Liver (tissue), 9 donors: ENCODE results near the gene BRF1. TPM values are rescaled to one million over a fixed set of nuclear protein-coding genes. Genes with fewer than 3 reads are reported as not detected.

Experiments used
- DNase-seq: peaks from one replicate; pipeline ENCODE4 v3.0.0-alpha.2; 2017; ENCODE audit warnings: low spot score
- H3K27ac ChIP-seq, 2 donors: one replicate each; pipeline ENCODE4 v1.7.0; 2013; ENCODE audit warnings: inconsistent platforms in 2 of 2, low read length in 2 of 2, control low read depth in 1 of 2, low read depth in 1 of 2, mild to moderate bottlenecking in 1 of 2
- H3K27me3 ChIP-seq, 4 donors: one replicate each; pipeline versions ENCODE4 v1.6.1 to v1.7.0; 2013; ENCODE audit warnings: low read length in 3 of 4, inconsistent platforms in 1 of 4, mild to moderate bottlenecking in 1 of 4, moderate library complexity in 1 of 4; ENCODE audit not compliant: control insufficient read depth in 4 of 4, insufficient read depth in 4 of 4
- H3K36me3 ChIP-seq, 4 donors: one replicate each; pipeline versions ENCODE4 v1.6.1 to v1.7.0; 2013; ENCODE audit warnings: low read length in 3 of 4, mild to moderate bottlenecking in 3 of 4, low read depth in 1 of 4, moderate library complexity in 1 of 4; ENCODE audit not compliant: control insufficient read depth in 4 of 4, insufficient read depth in 3 of 4
- H3K4me1 ChIP-seq, 4 donors: one replicate each; pipeline versions ENCODE4 v1.6.1 to v1.7.0; 2013; ENCODE audit warnings: low read length in 3 of 4, mild to moderate bottlenecking in 3 of 4, moderate library complexity in 1 of 4; ENCODE audit not compliant: control insufficient read depth in 4 of 4, insufficient read depth in 4 of 4
- H3K4me3 ChIP-seq, 3 donors: one replicate each; pipeline versions ENCODE4 v1.6.1 to v1.7.0; 2013; ENCODE audit warnings: low read length in 3 of 3, control low read depth in 1 of 3, low read depth in 1 of 3, mild to moderate bottlenecking in 1 of 3
- H3K9ac ChIP-seq, 2 donors: one replicate each; pipeline ENCODE4 v1.7.0; 2013; ENCODE audit warnings: low read length in 2 of 2, mild to moderate bottlenecking in 2 of 2, moderate library complexity in 2 of 2, control low read depth in 1 of 2, low read depth in 1 of 2
- H3K9me3 ChIP-seq, 4 donors: one replicate each; pipeline versions ENCODE4 v1.6.1 to v1.7.0; 2013; ENCODE audit warnings: low read length in 3 of 4; ENCODE audit not compliant: control insufficient read depth in 4 of 4
- EGR1 ChIP-seq, 2 donors: IDR thresholded peaks; 2 replicates each; pipeline ENCODE4 v1.6.1; 2016 to 2018; ENCODE audit warnings: antibody characterized with exemption in 2 of 2, low read depth in 2 of 2
- FOXA1 ChIP-seq: IDR thresholded peaks from 2 replicates; pipeline ENCODE4 v1.6.1; 2016; ENCODE audit warnings: antibody characterized with exemption
- FOXA2 ChIP-seq: IDR thresholded peaks from 2 replicates; pipeline ENCODE4 v1.6.1; 2016; ENCODE audit warnings: antibody characterized with exemption
- GABPA ChIP-seq, 2 donors: IDR thresholded peaks in 1 of 2; conservative IDR thresholded peaks in 1 of 2; 2 replicates each; pipeline ENCODE4 v1.6.1; 2016; ENCODE audit warnings: antibody characterized with exemption in 2 of 2, mild to moderate bottlenecking in 1 of 2, moderate library complexity in 1 of 2
- HNF4A ChIP-seq, 2 donors: conservative IDR thresholded peaks; 2 replicates each; pipeline ENCODE4 v1.6.1; 2016; ENCODE audit warnings: antibody characterized with exemption in 2 of 2, mild to moderate bottlenecking in 2 of 2
- HNF4G ChIP-seq: IDR thresholded peaks from 2 replicates; pipeline ENCODE4 v1.6.1; 2016; ENCODE audit warnings: antibody characterized with exemption
- JUND ChIP-seq, 2 donors: IDR thresholded peaks; 2 replicates each; pipeline ENCODE4 v1.6.1; 2016; ENCODE audit warnings: antibody characterized with exemption in 2 of 2
- NR2F2 ChIP-seq: IDR thresholded peaks from 2 replicates; pipeline ENCODE4 v1.6.1; 2016; ENCODE audit warnings: antibody characterized with exemption
- RAD21 ChIP-seq, 2 donors: IDR thresholded peaks; 2 replicates each; pipeline ENCODE4 v1.6.1; 2016; ENCODE audit warnings: antibody characterized with exemption in 2 of 2, mild to moderate bottlenecking in 2 of 2
- RXRA ChIP-seq, 2 donors: IDR thresholded peaks; 2 replicates each; pipeline ENCODE4 v1.6.1; 2017 to 2018; ENCODE audit warnings: antibody characterized with exemption in 2 of 2, mild to moderate bottlenecking in 1 of 2
- SP1 ChIP-seq: IDR thresholded peaks from 2 replicates; pipeline ENCODE4 v1.6.1; 2018; ENCODE audit warnings: antibody characterized with exemption, mild to moderate bottlenecking
- TAF1 ChIP-seq: conservative IDR thresholded peaks from 2 replicates; pipeline ENCODE4 v1.6.1; 2016; ENCODE audit warnings: antibody characterized with exemption, mild to moderate bottlenecking
- YY1 ChIP-seq: IDR thresholded peaks from 2 replicates; pipeline ENCODE4 v1.6.1; 2016; ENCODE audit warnings: antibody characterized with exemption, mild to moderate bottlenecking
- WGBS: extraction: QIAGEN DNeasy Blood & Tissue Kit; methylation state at CpG from one replicate; pipeline ENCODE4 v1.1.7; 2013; 5-methylcytosine and 5-hydroxymethylcytosine counted together
- polyA plus RNA-seq, 2 donors: library from polyadenylated mRNA; stranded (reverse) in 1 of 2; unstranded in 1 of 2; fragments of 200-250 nt in 1 of 2; fragments of >200 nt in 1 of 2; fragmentation: Nextera tagmentation in 1 of 2; extraction: Ambion mirVana in 1 of 2; gene quantifications; one replicate each; pipeline versions ENCODE4 v1.2.1 to v1.2.3, GENCODE V29; 2013 to 2015
- total RNA-seq, 2 donors: library from RNA; depleted of rRNA; stranded (reverse); fragments of >200 nt; gene quantifications; one replicate each; pipeline ENCODE4 v1.2.3, GENCODE V29; 2014
- TF ChIP-seq, protein P1 (sequence below): IDR thresholded peaks from 2 replicates; pipeline ENCODE4 v1.6.1; 2016; ENCODE audit warnings: antibody characterized with exemption
- TF ChIP-seq, protein P2 (sequence below): IDR thresholded peaks from 2 replicates; pipeline ENCODE4 v1.6.1; 2016; ENCODE audit warnings: antibody characterized with exemption
- TF ChIP-seq, protein P3 (sequence below): IDR thresholded peaks from 2 replicates; pipeline ENCODE4 v1.6.1; 2016; ENCODE audit warnings: antibody characterized with exemption
- TF ChIP-seq, protein P4 (sequence below): fragments of 150-350 bp; IDR thresholded peaks from 2 replicates; pipeline ENCODE4 v1.5.1; 2017; ENCODE audit warnings: improper control_type of control experiment, low read depth, low read length; ENCODE audit not compliant: missing input control
- TF ChIP-seq, protein P5 (sequence below): IDR thresholded peaks from 2 replicates; pipeline ENCODE4 v1.6.1; 2016; ENCODE audit warnings: antibody characterized with exemption, mild to moderate bottlenecking
- donor health status: healthy.
- donor health status: healthy.
- donor health status: healthy.
- donor health status: healthy.
- donor health status: healthy.

Gene BRF1
- total and polyA plus RNA-seq, 4 donors = 4.6 to 24.1 (median 10.6) TPM

DNA sequence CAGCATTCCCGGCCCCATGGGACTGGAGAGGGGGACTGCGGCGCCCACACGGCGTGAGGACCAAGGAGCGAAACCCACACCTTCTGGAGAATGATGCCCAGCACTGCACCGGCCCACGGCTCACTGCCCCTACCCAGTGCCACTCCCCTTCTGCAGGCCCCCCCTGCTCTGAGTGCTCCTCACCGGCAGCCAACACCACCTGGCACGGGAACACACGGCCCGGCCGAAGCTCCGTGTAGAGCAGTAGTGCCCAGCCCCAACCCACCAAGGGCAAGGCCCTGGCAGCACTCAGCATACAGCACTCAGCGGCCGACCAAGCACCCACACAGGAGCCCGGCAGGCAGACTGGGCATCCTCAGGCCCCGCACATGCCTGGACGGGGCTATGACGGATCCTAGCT lies 39.0 kb downstream of the BRF1 start:
- Histone ChIP-seq H3K9me3 (no peaks in the 10 kb centered on the region), H3K9ac (no peak overlapping the region), H3K27me3 (no peaks in the 10 kb centered on the region), H3K4me3 (no peak overlapping the region), H3K4me1 (no peaks in the 10 kb centered on the region), H3K36me3 (no peaks in the 10 kb centered on the region), H3K27ac (no peak overlapping the region)
- no peak for DNase-seq
- WGBS = 96% methylated on average over 20 of the region's 20 CpGs
- TF ChIP-seq SP1 (no peak), JUND (IDR thresholded peaks at IDR 0.05) (no peak), GABPA (IDR thresholded peaks at IDR 0.05 in 1 of 2, conservative IDR thresholded peaks at IDR 0.05 in 1 of 2) (no peak), RAD21 (IDR thresholded peaks at IDR 0.05) (no peak), FOXA1 (no peak), HNF4G (no peak), EGR1 (IDR thresholded peaks at IDR 0.05; ENCODE audit: low read depth in 2 of 2) (no peak), HNF4A (conservative IDR thresholded peaks at IDR 0.05) (no peak), RXRA (IDR thresholded peaks at IDR 0.05) (no peak), YY1 (no peak), TAF1 (no peak), NR2F2 (no peak)
- TF ChIP-seq, protein P1, sequence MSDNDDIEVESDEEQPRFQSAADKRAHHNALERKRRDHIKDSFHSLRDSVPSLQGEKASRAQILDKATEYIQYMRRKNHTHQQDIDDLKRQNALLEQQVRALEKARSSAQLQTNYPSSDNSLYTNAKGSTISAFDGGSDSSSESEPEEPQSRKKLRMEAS = no peak
- TF ChIP-seq, protein P2, sequence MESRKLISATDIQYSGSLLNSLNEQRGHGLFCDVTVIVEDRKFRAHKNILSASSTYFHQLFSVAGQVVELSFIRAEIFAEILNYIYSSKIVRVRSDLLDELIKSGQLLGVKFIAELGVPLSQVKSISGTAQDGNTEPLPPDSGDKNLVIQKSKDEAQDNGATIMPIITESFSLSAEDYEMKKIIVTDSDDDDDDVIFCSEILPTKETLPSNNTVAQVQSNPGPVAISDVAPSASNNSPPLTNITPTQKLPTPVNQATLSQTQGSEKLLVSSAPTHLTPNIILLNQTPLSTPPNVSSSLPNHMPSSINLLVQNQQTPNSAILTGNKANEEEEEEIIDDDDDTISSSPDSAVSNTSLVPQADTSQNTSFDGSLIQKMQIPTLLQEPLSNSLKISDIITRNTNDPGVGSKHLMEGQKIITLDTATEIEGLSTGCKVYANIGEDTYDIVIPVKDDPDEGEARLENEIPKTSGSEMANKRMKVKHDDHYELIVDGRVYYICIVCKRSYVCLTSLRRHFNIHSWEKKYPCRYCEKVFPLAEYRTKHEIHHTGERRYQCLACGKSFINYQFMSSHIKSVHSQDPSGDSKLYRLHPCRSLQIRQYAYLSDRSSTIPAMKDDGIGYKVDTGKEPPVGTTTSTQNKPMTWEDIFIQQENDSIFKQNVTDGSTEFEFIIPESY = no peak

DNA sequence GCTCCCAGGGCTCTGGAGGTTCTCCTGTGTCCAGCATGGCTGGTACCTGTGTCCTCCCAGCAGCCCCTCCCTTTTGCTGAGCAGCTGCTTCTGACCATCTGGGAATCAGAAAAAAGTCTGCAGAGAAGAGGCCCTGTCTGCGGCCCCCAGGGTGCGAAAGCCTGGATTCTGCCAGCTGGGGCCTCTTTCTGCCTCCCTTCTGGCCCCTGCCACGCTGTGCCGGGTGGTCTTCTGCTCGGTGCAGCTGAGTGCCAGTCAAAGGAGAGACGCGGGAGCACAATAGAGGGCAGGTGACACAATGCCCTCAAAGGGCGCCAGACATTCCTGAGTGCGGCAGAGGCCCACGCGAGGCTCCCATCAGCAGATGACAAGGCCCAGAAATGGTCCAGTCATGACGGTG lies 39.8 kb downstream of the BRF1 start:
- H3K4me3 ChIP-seq = no peak overlapping the region
- H3K4me1 ChIP-seq = no peaks in the 10 kb centered on the region
- H3K27ac ChIP-seq = no peak overlapping the region
- no peak overlapping the region for H3K9ac ChIP-seq
- 96% methylated on average over 12 of the region's 12 CpGs for WGBS
- H3K27me3 ChIP-seq = no peaks in the 10 kb centered on the region
- no peak for DNase-seq
- H3K9me3 ChIP-seq = no peaks in the 10 kb centered on the region
- no peaks in the 10 kb centered on the region for H3K36me3 ChIP-seq
- TF ChIP-seq YY1 (no peak), RXRA (IDR thresholded peaks at IDR 0.05) (no peak), RAD21 (IDR thresholded peaks at IDR 0.05) (no peak), EGR1 (IDR thresholded peaks at IDR 0.05; ENCODE audit: low read depth in 2 of 2) (no peak), FOXA2 (no peak), GABPA (IDR thresholded peaks at IDR 0.05 in 1 of 2, conservative IDR thresholded peaks at IDR 0.05 in 1 of 2) (no peak), SP1 (no peak), NR2F2 (no peak)
- TF ChIP-seq, protein P3, sequence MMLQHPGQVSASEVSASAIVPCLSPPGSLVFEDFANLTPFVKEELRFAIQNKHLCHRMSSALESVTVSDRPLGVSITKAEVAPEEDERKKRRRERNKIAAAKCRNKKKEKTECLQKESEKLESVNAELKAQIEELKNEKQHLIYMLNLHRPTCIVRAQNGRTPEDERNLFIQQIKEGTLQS = no peak
- TF ChIP-seq, protein P4, sequence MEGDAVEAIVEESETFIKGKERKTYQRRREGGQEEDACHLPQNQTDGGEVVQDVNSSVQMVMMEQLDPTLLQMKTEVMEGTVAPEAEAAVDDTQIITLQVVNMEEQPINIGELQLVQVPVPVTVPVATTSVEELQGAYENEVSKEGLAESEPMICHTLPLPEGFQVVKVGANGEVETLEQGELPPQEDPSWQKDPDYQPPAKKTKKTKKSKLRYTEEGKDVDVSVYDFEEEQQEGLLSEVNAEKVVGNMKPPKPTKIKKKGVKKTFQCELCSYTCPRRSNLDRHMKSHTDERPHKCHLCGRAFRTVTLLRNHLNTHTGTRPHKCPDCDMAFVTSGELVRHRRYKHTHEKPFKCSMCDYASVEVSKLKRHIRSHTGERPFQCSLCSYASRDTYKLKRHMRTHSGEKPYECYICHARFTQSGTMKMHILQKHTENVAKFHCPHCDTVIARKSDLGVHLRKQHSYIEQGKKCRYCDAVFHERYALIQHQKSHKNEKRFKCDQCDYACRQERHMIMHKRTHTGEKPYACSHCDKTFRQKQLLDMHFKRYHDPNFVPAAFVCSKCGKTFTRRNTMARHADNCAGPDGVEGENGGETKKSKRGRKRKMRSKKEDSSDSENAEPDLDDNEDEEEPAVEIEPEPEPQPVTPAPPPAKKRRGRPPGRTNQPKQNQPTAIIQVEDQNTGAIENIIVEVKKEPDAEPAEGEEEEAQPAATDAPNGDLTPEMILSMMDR = no peak
- TF ChIP-seq, protein P5, sequence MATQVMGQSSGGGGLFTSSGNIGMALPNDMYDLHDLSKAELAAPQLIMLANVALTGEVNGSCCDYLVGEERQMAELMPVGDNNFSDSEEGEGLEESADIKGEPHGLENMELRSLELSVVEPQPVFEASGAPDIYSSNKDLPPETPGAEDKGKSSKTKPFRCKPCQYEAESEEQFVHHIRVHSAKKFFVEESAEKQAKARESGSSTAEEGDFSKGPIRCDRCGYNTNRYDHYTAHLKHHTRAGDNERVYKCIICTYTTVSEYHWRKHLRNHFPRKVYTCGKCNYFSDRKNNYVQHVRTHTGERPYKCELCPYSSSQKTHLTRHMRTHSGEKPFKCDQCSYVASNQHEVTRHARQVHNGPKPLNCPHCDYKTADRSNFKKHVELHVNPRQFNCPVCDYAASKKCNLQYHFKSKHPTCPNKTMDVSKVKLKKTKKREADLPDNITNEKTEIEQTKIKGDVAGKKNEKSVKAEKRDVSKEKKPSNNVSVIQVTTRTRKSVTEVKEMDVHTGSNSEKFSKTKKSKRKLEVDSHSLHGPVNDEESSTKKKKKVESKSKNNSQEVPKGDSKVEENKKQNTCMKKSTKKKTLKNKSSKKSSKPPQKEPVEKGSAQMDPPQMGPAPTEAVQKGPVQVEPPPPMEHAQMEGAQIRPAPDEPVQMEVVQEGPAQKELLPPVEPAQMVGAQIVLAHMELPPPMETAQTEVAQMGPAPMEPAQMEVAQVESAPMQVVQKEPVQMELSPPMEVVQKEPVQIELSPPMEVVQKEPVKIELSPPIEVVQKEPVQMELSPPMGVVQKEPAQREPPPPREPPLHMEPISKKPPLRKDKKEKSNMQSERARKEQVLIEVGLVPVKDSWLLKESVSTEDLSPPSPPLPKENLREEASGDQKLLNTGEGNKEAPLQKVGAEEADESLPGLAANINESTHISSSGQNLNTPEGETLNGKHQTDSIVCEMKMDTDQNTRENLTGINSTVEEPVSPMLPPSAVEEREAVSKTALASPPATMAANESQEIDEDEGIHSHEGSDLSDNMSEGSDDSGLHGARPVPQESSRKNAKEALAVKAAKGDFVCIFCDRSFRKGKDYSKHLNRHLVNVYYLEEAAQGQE = no peak
- TF ChIP-seq, protein P2 = no peak
